Frontal cortex (tissue), 4 donors: Measurements from ENCODE around the gene SLC15A1. TPM values are rescaled to one million over a fixed set of nuclear protein-coding genes. Genes with fewer than 3 reads are reported as not detected.

Source experiments
- DNase-seq, 2 donors: peaks; one replicate each; pipeline ENCODE4 v3.0.0; 2012; ENCODE audit warnings: low spot score in 2 of 2
- FAIRE-seq: peaks from 2 replicates; lab custom pipeline; 2012; peaks lifted over from hg19 to GRCh38; lab: Jason Lieb, UNC
- total RNA-seq: library from RNA; depleted of rRNA; stranded (reverse); fragments of >200 nt; gene quantifications from one replicate; pipeline ENCODE4 v1.2.3, GENCODE V29; 2014
- donor health status: control.
- donor health status: control.
- donor health status: control.

Gene SLC15A1
- under 0.01 TPM for total RNA-seq

GRCh38 chr13:98752467-98753290, at the start of gene SLC15A1:
Gene SLC15A1, minus strand, starts transcription at chr13:98752672. Its CDS starts 74 bp downstream, at chr13:98752598.
- FAIRE-seq (no peak), DNase-seq (no peak)

GRCh38 chr13:98801626-98802418, 49.4 kb upstream of the SLC15A1 start:
- DNase-seq, result no peak
- no peak for FAIRE-seq

GRCh38 chr13:98800078-98800477, 47.6 kb upstream of the SLC15A1 start:
- DNase-seq (no peak), FAIRE-seq (no peak)

- no peak for DNase-seq
- FAIRE-seq, result no peak
Observed at GRCh38 chr13:98798849-98799645, 46.6 kb upstream of the SLC15A1 start.

- FAIRE-seq (no peak), DNase-seq (no peak)
Observed at GRCh38 chr13:98797456-98797855, 45.0 kb upstream of the SLC15A1 start.

- FAIRE-seq, result no peak
- no peak for DNase-seq
Observed at GRCh38 chr13:98796798-98797197, 44.3 kb upstream of the SLC15A1 start.

- FAIRE-seq (no peak), DNase-seq (no peak)
Observed at GRCh38 chr13:98796191-98796590, 43.7 kb upstream of the SLC15A1 start.

GRCh38 chr13:98795220-98795619, 42.7 kb upstream of the SLC15A1 start:
- no peak for FAIRE-seq
- no peak for DNase-seq

GRCh38 chr13:98794498-98794897, 42.0 kb upstream of the SLC15A1 start:
- FAIRE-seq (no peak), DNase-seq (no peak)

GRCh38 chr13:98792785-98793495, 40.5 kb upstream of the SLC15A1 start:
- FAIRE-seq (no peak), DNase-seq (no peak)

GRCh38 chr13:98792321-98792720, 39.8 kb upstream of the SLC15A1 start:
- DNase-seq (no peak), FAIRE-seq (no peak)

- FAIRE-seq, result no peak
- no peak for DNase-seq
Observed at GRCh38 chr13:98791611-98792010, 39.1 kb upstream of the SLC15A1 start.

GRCh38 chr13:98787996-98788395, 35.5 kb upstream of the SLC15A1 start:
- FAIRE-seq, result no peak
- no peak for DNase-seq

GRCh38 chr13:98787173-98787572, 34.7 kb upstream of the SLC15A1 start:
- FAIRE-seq, result no peak
- DNase-seq, result no peak

- FAIRE-seq (no peak), DNase-seq (no peak)
Observed at GRCh38 chr13:98786023-98786422, 33.6 kb upstream of the SLC15A1 start.

- FAIRE-seq (no peak), DNase-seq (no peak)
Observed at GRCh38 chr13:98785405-98785804, 32.9 kb upstream of the SLC15A1 start.

- DNase-seq (no peak), FAIRE-seq (no peak)
Observed at GRCh38 chr13:98784666-98785065, 32.2 kb upstream of the SLC15A1 start.

- FAIRE-seq (no peak), DNase-seq (no peak)
Observed at GRCh38 chr13:98783856-98784478, 31.5 kb upstream of the SLC15A1 start.

- no peak for DNase-seq
- no peak for FAIRE-seq
Observed at GRCh38 chr13:98782654-98783053, 30.2 kb upstream of the SLC15A1 start.
